Adrenal gland (tissue), 12 donors: ENCODE data around the gene ACVRL1. TPM values are rescaled to one million over a fixed set of nuclear protein-coding genes. Genes with fewer than 3 reads are reported as not detected.
A peak's percentile ranks its signal among the peaks of the same experiment; 100 is the strongest.

Source experiments
- DNase-seq, 7 donors: peaks; one replicate each; pipeline ENCODE4 v3.0.0-alpha.2; 2019 to 2020
- H3K27ac ChIP-seq, 5 donors: fragments of 200-600 bp; sonication (generic) in 4 of 5; 1 replicate in 3 of 5; 2 replicates in 2 of 5; pipeline versions ENCODE4 v1.5.1 to v1.8.0; 2016 to 2020; ENCODE audit warnings: mild to moderate bottlenecking in 1 of 5
- H3K27me3 ChIP-seq: fragments of 200-600 bp; 2 replicates; pipeline ENCODE4 v1.8.0; 2021
- H3K36me3 ChIP-seq, 2 donors: fragments of 200-600 bp; replicated peaks in 1 of 2; 1 replicate in 1 of 2; 2 replicates in 1 of 2; pipeline versions ENCODE4 v1.5.1 to v1.8.0; 2018 to 2022
- H3K4me1 ChIP-seq, 2 donors: fragments of 200-600 bp; replicated peaks in 1 of 2; 1 replicate in 1 of 2; 2 replicates in 1 of 2; pipeline versions ENCODE4 v1.5.1 to v1.8.0; 2018 to 2021
- H3K4me3 ChIP-seq, 4 donors: fragments of 200-600 bp; sonication (generic) in 3 of 4; one replicate each; pipeline ENCODE4 v1.5.1; 2016 to 2018
- H3K9me3 ChIP-seq, 3 donors: fragments of 200-600 bp; sonication (generic) in 1 of 3; replicated peaks in 1 of 3; 1 replicate in 2 of 3; 2 replicates in 1 of 3; pipeline versions ENCODE4 v1.5.1 to v1.8.0; 2016 to 2021
- POLR2A ChIP-seq, 2 donors: fragments of 450-650 bp; IDR thresholded peaks; one replicate each; pipeline ENCODE4 v1.6.1; 2017; ENCODE audit warnings: antibody characterized with exemption in 2 of 2, mild to moderate bottlenecking in 2 of 2, moderate library complexity in 1 of 2
- WGBS, 4 donors: extraction: QIAGEN DNeasy Blood & Tissue Kit in 2 of 4; methylation state at CpG; one replicate each; pipeline versions ENCODE4 v1.1.5 to v1.1.7; 2013 to 2017; 5-methylcytosine and 5-hydroxymethylcytosine counted together
- intact Hi-C, 2 donors: fragments of 100-400 bp; cut with DNase I; formaldehyde crosslinking; loops; one replicate each; pipeline versions ENCODE4 v1.14.1 to v1.15.0; 2022 to 2023
- polyA plus RNA-seq, 3 donors: library from polyadenylated mRNA; stranded (reverse); fragments of 200-250 nt in 2 of 3; fragments of 350-450 nt in 1 of 3; fragmentation: Illumina TruSeq in 1 of 3; extraction: RNeasy Lipid Tissue Mini Kit (QIAGEN cat#74804) in 1 of 3; gene quantifications; one replicate each; pipeline ENCODE4 v1.2.3, GENCODE V29; 2013 to 2014
- total RNA-seq, 9 donors: library from RNA; depleted of rRNA in 4 of 9; stranded (reverse); fragments of >200 nt in 4 of 9; fragments of 120-200 nt in 1 of 9; fragmentation: NEBNext Ultra II Directional in 1 of 9; extraction: Animal tissue kit (Norgen Biotek cat#: 25700) in 1 of 9; gene quantifications; one replicate each; pipeline versions ENCODE4 v1.1.0 to v1.2.4, GENCODE V29; 2013 to 2023
- TF ChIP-seq, protein P1 (sequence below), 6 experiments: fragments of 450-650 bp in 4 of 6; fragments of 200-600 bp in 2 of 6; sonication (generic) in 1 of 6; IDR thresholded peaks; 1 replicate in 5 of 6; 2 replicates in 1 of 6; pipeline versions ENCODE4 v1.5.1 to v1.8.0; 2016 to 2021; ENCODE audit warnings: antibody characterized with exemption in 6 of 6, mild to moderate bottlenecking in 2 of 6, moderate library complexity in 1 of 6
- donor health status: healthy with polysubstance abuse.
- donor health status: Bipolar disorder and iron deficiency.
- donor health status: DM: yes; HTN: yes; CAD: no.
- donor health status: DM: no; HTN: no; CAD: no.
- donor health status: DM: no; HTN: no; CAD: no.
- donor health status: DM: yes; HTN: yes; CAD: no.

The ACVRL1 gene
- total and polyA plus RNA-seq, 12 donors: 7.8 to 117 (median 43.7) TPM

GRCh38 chr12:51950682-51951198 is 43.4 kb downstream of the ACVRL1 start:
- Histone ChIP-seq H3K27me3 (no peaks in the 10 kb centered on the region), H3K36me3 (no peaks in the 10 kb centered on the region), H3K27ac (peak overlapping the region in 3 of 5 donors; percentile 27 to 70 (median 60)), H3K4me1 (peaks cover 17 to 40% of the 10 kb centered on the region in 2 donors), H3K4me3 (peak overlapping the region in 3 of 4 donors; percentile 11 to 58 (median 38)), H3K9me3 (no peaks in the 10 kb centered on the region)
- intact Hi-C loops: no loop called here
- no peak for DNase-seq
- WGBS, 4 donors: 0 to 7% (median 4%) methylated on average over 5 of the region's 5 CpGs
- TF ChIP-seq POLR2A (IDR thresholded peaks at IDR 0.05): no peak
- TF ChIP-seq, protein P1, sequence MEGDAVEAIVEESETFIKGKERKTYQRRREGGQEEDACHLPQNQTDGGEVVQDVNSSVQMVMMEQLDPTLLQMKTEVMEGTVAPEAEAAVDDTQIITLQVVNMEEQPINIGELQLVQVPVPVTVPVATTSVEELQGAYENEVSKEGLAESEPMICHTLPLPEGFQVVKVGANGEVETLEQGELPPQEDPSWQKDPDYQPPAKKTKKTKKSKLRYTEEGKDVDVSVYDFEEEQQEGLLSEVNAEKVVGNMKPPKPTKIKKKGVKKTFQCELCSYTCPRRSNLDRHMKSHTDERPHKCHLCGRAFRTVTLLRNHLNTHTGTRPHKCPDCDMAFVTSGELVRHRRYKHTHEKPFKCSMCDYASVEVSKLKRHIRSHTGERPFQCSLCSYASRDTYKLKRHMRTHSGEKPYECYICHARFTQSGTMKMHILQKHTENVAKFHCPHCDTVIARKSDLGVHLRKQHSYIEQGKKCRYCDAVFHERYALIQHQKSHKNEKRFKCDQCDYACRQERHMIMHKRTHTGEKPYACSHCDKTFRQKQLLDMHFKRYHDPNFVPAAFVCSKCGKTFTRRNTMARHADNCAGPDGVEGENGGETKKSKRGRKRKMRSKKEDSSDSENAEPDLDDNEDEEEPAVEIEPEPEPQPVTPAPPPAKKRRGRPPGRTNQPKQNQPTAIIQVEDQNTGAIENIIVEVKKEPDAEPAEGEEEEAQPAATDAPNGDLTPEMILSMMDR (IDR thresholded peaks at IDR 0.05): no peak

GRCh38 chr12:51951199-51951842 is 44.0 kb downstream of the ACVRL1 start, which contains the start of gene ACVR1B:
Gene ACVR1B (plus strand): TSS chr12:51951699. CDS start chr12:51951744, 45 bp downstream.
- Histone ChIP-seq H3K9me3 (no peaks in the 10 kb centered on the region), H3K36me3 (no peaks in the 10 kb centered on the region), H3K27me3 (no peaks in the 10 kb centered on the region), H3K4me3 (peak within 1 kb of the TSS in 3 of 4 donors; percentile 75 to 98 (median 92)), H3K27ac (peak within 1 kb of the TSS in 4 of 5 donors; percentile 73 to 88 (median 79)), H3K4me1 (peaks cover 17 to 46% of the 10 kb centered on the region in 2 donors)
- intact Hi-C loops: no loop called here
- WGBS, 4 donors: 0 to 3% (median 0%) methylated on average over 4 to 86 of the region's 86 CpGs
- peak; percentile 90 to 96 (median 91) for DNase-seq
- TF ChIP-seq POLR2A (IDR thresholded peaks at IDR 0.05): peak in 1 of 2 donors; percentile 52
- TF ChIP-seq, protein P1 (IDR thresholded peaks at IDR 0.05): no peak

GRCh38 chr12:51951843-51952722 is 44.8 kb downstream of the ACVRL1 start:
- Histone ChIP-seq H3K4me3 (peak overlapping the region in 3 of 4 donors; percentile 75 to 98 (median 92)), H3K27ac (peak overlapping the region in 4 of 5 donors; percentile 73 to 88 (median 79)), H3K4me1 (peaks cover 17 to 46% of the 10 kb centered on the region in 2 donors), H3K36me3 (no peaks in the 10 kb centered on the region), H3K9me3 (no peaks in the 10 kb centered on the region), H3K27me3 (no peaks in the 10 kb centered on the region)
- no peak for TF ChIP-seq POLR2A (IDR thresholded peaks at IDR 0.05)
- TF ChIP-seq, protein P1 (IDR thresholded peaks at IDR 0.05): no peak
- 3 to 12% (median 7%) methylated on average over 7 to 49 of the region's 50 CpGs for WGBS, 4 donors
- intact Hi-C loops: no loop called here
- DNase-seq: peak in 5 of 7 donors; percentile 23 to 52 (median 34)

DNA sequence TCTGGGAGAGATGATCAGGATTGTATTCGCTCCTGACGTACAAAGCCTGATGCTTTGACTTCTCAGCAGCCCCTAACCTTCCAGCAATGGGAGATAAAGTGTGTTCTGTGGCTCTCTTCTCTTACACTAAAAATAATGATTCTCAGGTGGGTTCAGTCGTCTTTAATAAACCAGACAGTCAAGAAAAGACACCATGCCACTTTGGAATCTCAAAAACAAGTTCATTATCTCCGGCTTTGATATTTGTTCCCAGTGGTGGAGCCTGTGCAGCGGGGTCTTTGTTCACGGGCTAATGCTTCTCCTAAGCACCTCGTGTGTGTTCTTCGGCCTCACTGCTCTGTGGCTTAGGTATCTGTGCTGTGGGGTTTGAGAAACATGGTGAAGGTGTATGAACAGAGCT is 45.8 kb downstream of the ACVRL1 start:
- peak overlapping the region in 1 of 4 donors; percentile 75 for H3K4me3 ChIP-seq
- no peaks in the 10 kb centered on the region for H3K36me3 ChIP-seq
- H3K4me1 ChIP-seq: peaks cover 17 to 46% of the 10 kb centered on the region in 2 donors
- TF ChIP-seq POLR2A (IDR thresholded peaks at IDR 0.05): no peak
- TF ChIP-seq, protein P1 (IDR thresholded peaks at IDR 0.05): no peak
- H3K27ac ChIP-seq: peak overlapping the region in 3 of 5 donors; percentile 4 to 88 (median 81)
- no peaks in the 10 kb centered on the region for H3K27me3 ChIP-seq
- intact Hi-C loops: no loop called here
- WGBS, 4 donors: 61 to 74% (median 73%) methylated on average over 8 of the region's 8 CpGs
- H3K9me3 ChIP-seq: no peaks in the 10 kb centered on the region
- DNase-seq: peak in 1 of 7 donors; percentile 43
